Caco-2 (cell line): ENCODE data around the gene SOX18. TPM values are rescaled to one million over a fixed set of nuclear protein-coding genes. Genes with fewer than 3 reads are reported as not detected.

Source experiments
- BruUV-seq: library from RNA; stranded (reverse); fragments of 400-500 nt; replicated peaks from 2 replicates; lab custom pipeline; 2021; lab: Mats Ljungman, UMichigan
- CTCF ChIA-PET: fragments of 300-600 bp; sonication (Branson Sonifier 250); formaldehyde crosslinking; loops from one replicate; lab custom pipeline; 2022; ENCODE audit warnings: antibody characterized with exemption; lab: Charles Lee
- POLR2A ChIA-PET: fragments of 300-600 bp; sonication (Branson Sonifier 250); formaldehyde crosslinking; loops from one replicate; lab custom pipeline; 2022; ENCODE audit warnings: antibody characterized with exemption; lab: Charles Lee
- DNase-seq, 2 experiments: peaks; one replicate each; pipeline versions ENCODE4 v3.0.0 to v3.0.0-alpha.2; 2020 to 2022
- H3K27me3 ChIP-seq: replicated peaks from 2 replicates; pipeline ENCODE4 v1.6.0; 2011; ENCODE audit warnings: low read length; ENCODE audit not compliant: control insufficient read depth, insufficient read depth
- H3K36me3 ChIP-seq: 2 replicates; pipeline ENCODE4 v1.5.1; 2011; ENCODE audit warnings: low read length; ENCODE audit not compliant: control insufficient read depth, insufficient read depth
- H3K4me1 ChIP-seq: fragments of 250-450 bp; sonication (Bioruptor Pico); 2 replicates; pipeline ENCODE4 v1.5.1; 2020; ENCODE audit warnings: mild to moderate bottlenecking
- H3K4me3 ChIP-seq: 2 replicates; pipeline ENCODE4 v1.5.1; 2011; ENCODE audit warnings: low read depth, mild to moderate bottlenecking, control low read depth, low read length
- H3K9me3 ChIP-seq: fragments of 250-450 bp; sonication (Bioruptor Pico); 2 replicates; pipeline ENCODE4 v1.5.1; 2020; ENCODE audit warnings: mild to moderate bottlenecking, moderate library complexity
- H3K27ac Mint-ChIP-seq: one replicate; pipeline ENCODE4 v1.8.0; 2022; ENCODE audit warnings: mixed read lengths; ENCODE audit not compliant: unreplicated experiment
- H3K27me3 Mint-ChIP-seq: one replicate; pipeline ENCODE4 v1.8.0; 2022; ENCODE audit warnings: mixed read lengths; ENCODE audit not compliant: insufficient read depth, unreplicated experiment
- H3K36me3 Mint-ChIP-seq: one replicate; pipeline ENCODE4 v1.8.0; 2022; ENCODE audit warnings: mild to moderate bottlenecking, mixed read lengths; ENCODE audit not compliant: insufficient read depth, unreplicated experiment
- H3K4me1 Mint-ChIP-seq: one replicate; pipeline ENCODE4 v1.8.0; 2022; ENCODE audit warnings: low read depth, mixed read lengths; ENCODE audit not compliant: unreplicated experiment
- H3K4me3 Mint-ChIP-seq: one replicate; pipeline ENCODE4 v1.8.0; 2022; ENCODE audit warnings: mild to moderate bottlenecking, moderate library complexity, mixed read lengths; ENCODE audit not compliant: unreplicated experiment
- H3K9me3 Mint-ChIP-seq: one replicate; pipeline ENCODE4 v1.8.0; 2022; ENCODE audit warnings: mixed read lengths; ENCODE audit not compliant: unreplicated experiment
- intact Hi-C: fragments of 100-400 bp; cut with micrococcal nuclease; formaldehyde crosslinking; loops from one replicate; pipeline ENCODE4 v1.10.0; 2022; ENCODE audit not compliant: unreplicated experiment
- total RNA-seq: library from RNA; stranded (reverse); gene quantifications from 2 replicates; pipeline ENCODE4 v1.2.3, GENCODE V29; 2022
- TF ChIP-seq, protein P1 (sequence below), 2 experiments: fragments of 200-600 bp in 1 of 2; IDR thresholded peaks; 1 replicate in 1 of 2; 2 replicates in 1 of 2; pipeline versions ENCODE4 v1.5.1 to v1.8.0; 2011 to 2022; ENCODE audit warnings: antibody characterized with exemption in 1 of 2, control low read depth in 1 of 2, inconsistent platforms in 1 of 2, low read depth in 1 of 2, low read length in 1 of 2, mild to moderate bottlenecking in 1 of 2, moderate library complexity in 1 of 2; ENCODE audit not compliant: insufficient read depth in 1 of 2, severe bottlenecking in 1 of 2, unreplicated experiment in 1 of 2

SOX18 gene
- total RNA-seq, 1 experiment from 2014 or later, result 0.84 TPM

DNA sequence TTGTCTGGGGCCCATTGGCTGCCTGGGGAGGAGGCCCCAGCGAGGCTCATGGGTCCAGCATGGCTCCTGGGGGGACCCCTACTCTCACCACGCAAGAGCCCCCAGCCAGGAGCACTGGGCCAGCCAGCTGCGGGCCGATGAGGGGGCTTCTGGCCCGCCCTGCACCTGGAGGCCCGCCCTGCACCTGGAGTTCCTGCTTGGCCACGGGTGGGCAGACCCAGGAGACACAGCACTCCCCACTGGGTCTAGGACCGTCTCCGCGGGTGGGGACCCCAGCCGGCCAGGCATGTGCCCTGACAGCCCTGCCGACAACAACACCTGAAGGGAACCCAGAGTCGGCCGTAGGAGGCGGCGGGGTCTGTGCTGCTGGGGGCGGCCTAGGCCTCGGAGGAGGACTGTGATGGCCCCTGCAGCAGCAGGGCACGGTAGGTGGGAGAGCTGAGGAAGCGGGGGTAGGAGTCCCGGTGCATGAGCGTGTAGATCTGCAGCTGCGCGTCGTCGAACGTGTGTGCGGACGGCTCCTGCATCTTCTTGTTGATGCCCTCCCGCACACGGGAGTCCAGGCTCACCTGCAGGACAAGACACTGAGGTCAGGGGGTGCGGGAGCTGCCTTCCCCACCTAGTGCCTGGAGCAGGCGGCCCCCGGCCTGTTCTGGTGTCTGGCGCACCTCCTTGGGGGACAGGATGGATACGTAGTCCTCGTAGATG, 24.2 kb upstream of the SOX18 start:
- Mint-ChIP-seq H3K36me3 (peaks cover 17% of the 10 kb centered on the region), H3K9me3 (no peaks in the 10 kb centered on the region), H3K27ac (no peak overlapping the region), H3K4me3 (no peak overlapping the region), H3K4me1 (peaks cover 2% of the 10 kb centered on the region), H3K27me3 (no peaks in the 10 kb centered on the region)
- H3K36me3 ChIP-seq, result no peaks in the 10 kb centered on the region
- intact Hi-C loops, result no loop called here
- BruUV-seq, result no TSS peak
- H3K27me3 ChIP-seq, result no peaks in the 10 kb centered on the region
- H3K4me1 ChIP-seq, result peaks cover 7% of the 10 kb centered on the region
- ChIA-PET CTCF (interaction anchor here (1.9 kb wide), 1 partner anchor 11 kb away, joined by 7 read pairs; the partner anchor contains the start of gene TCEA2), POLR2A (interaction anchor here (1.5 kb wide), 1 partner anchor 11 kb away, joined by 4 read pairs; the partner anchor contains the start of gene TCEA2)
- H3K4me3 ChIP-seq, result no peak overlapping the region
- DNase-seq, result no peak
- TF ChIP-seq, protein P1, sequence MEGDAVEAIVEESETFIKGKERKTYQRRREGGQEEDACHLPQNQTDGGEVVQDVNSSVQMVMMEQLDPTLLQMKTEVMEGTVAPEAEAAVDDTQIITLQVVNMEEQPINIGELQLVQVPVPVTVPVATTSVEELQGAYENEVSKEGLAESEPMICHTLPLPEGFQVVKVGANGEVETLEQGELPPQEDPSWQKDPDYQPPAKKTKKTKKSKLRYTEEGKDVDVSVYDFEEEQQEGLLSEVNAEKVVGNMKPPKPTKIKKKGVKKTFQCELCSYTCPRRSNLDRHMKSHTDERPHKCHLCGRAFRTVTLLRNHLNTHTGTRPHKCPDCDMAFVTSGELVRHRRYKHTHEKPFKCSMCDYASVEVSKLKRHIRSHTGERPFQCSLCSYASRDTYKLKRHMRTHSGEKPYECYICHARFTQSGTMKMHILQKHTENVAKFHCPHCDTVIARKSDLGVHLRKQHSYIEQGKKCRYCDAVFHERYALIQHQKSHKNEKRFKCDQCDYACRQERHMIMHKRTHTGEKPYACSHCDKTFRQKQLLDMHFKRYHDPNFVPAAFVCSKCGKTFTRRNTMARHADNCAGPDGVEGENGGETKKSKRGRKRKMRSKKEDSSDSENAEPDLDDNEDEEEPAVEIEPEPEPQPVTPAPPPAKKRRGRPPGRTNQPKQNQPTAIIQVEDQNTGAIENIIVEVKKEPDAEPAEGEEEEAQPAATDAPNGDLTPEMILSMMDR (IDR thresholded peaks at IDR 0.05; ENCODE audit: insufficient read depth in 1 of 2, low read depth in 1 of 2, low read length in 1 of 2, severe bottlenecking in 1 of 2, unreplicated experiment in 1 of 2), result no peak
- no peaks in the 10 kb centered on the region for H3K9me3 ChIP-seq

DNA sequence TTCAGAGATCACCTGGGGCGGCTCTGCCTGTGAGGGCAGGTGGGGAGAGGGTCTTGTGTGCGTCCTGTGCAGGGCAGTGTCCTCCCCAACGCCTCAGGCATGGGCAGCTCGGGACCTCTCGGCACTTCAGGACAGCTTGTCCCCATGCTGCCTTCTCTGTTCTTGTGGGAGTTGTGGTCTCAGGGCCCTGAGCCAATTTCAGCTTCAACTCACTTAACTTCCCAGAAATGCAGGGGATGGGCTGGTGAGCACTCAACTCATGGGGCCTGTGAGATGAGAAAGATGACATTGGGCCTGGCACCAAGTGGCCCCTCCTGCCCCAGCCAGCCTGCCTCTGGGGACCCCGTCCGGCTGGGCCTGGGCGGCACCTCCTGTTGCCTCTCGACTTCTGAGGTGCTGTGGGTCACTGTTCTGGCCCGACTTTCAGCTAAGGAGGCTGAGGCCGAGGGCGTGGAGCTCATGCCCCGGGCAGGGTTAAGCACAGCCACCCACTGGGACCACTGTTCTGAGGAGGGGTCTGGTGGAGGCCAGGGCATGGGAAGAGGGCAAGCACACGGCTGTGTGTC, 23.1 kb upstream of the SOX18 start:
- no peaks in the 10 kb centered on the region for H3K36me3 ChIP-seq
- Mint-ChIP-seq H3K4me3 (no peak overlapping the region), H3K4me1 (no peaks in the 10 kb centered on the region), H3K36me3 (peaks cover 17% of the 10 kb centered on the region), H3K27ac (peak overlapping the region; percentile 5), H3K27me3 (no peaks in the 10 kb centered on the region), H3K9me3 (no peaks in the 10 kb centered on the region)
- ChIA-PET CTCF (interaction anchor here (1.8 to 1.9 kb wide), 2 partner anchors 10 to 34 kb away, joined by 5 to 7 read pairs; partner anchors contain the start of gene TCEA2), POLR2A (no interaction called here)
- H3K27me3 ChIP-seq, result no peaks in the 10 kb centered on the region
- intact Hi-C loops, result no loop called here
- H3K4me1 ChIP-seq, result no peaks in the 10 kb centered on the region
- no peak for DNase-seq
- H3K4me3 ChIP-seq, result no peak overlapping the region
- no peaks in the 10 kb centered on the region for H3K9me3 ChIP-seq
- TF ChIP-seq, protein P1 (IDR thresholded peaks at IDR 0.05; ENCODE audit: insufficient read depth in 1 of 2, low read depth in 1 of 2, low read length in 1 of 2, severe bottlenecking in 1 of 2, unreplicated experiment in 1 of 2), result no peak
- no TSS peak for BruUV-seq

DNA sequence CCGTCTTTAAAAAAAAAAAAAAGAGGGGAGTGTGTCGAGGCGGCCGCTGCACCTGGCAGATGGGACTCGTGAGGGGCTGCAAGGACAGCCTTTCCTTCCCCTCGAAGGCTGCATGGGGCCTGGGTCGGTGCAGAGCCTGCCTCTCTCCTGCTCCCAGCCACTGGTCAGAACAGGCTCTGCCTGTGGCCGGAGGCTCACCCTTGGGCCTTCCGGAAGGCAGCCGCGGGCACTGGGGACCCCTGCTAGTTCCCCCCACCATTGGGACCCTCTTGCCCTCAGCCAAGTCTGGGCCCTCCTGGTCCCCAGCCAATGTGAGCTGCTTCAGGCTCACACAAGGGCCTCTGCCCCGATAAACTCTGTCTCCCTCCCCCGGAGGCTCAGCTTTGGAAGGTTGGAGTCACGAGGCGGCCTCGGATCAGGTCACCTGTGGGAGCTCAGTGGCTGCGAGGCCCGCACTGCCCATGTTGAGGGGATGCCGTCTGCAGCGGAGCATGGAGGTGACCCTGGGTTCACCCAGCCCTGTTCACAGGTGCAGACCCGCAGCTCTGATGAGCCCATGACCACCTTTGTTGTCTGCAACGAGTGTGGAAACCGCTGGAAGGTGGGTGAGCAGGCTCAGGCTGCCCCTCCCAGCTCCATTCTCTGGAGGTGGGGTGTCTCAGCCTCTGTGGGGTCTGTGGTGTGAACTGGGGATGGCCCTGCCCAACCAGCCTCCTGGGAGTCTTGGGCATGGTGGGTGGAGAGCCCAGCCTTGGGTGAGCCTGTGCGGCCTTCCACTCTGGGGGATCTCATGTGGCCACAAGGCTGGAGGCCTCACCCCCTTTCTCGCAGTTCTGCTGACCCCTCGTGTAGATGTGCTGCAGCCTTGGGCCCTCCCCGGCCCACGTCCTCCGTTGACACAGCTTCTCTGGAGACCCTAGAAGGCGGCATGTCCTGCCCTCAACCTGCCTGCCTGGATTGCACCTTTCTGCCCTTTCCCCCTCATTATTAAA, 22.2 kb upstream of the SOX18 start:
- Mint-ChIP-seq H3K9me3 (no peaks in the 10 kb centered on the region), H3K27ac (peak overlapping the region; percentile 5), H3K4me3 (no peak overlapping the region), H3K27me3 (no peaks in the 10 kb centered on the region), H3K36me3 (peaks cover 17% of the 10 kb centered on the region), H3K4me1 (no peaks in the 10 kb centered on the region)
- Histone ChIP-seq H3K27me3 (no peaks in the 10 kb centered on the region), H3K9me3 (no peaks in the 10 kb centered on the region), H3K36me3 (no peaks in the 10 kb centered on the region), H3K4me3 (no peak overlapping the region), H3K4me1 (no peaks in the 10 kb centered on the region)
- no TSS peak for BruUV-seq
- intact Hi-C loops, result no loop called here
- ChIA-PET POLR2A (interaction anchor here (0.6 kb wide), 1 partner anchor 429 kb away, joined by 11 read pairs; no protein-coding TSS in a partner anchor), CTCF (interaction anchor here (0.8 to 1.8 kb wide), 3 partner anchors 9 to 33 kb away, joined by 3 to 5 read pairs (median 4); partner anchors contain the start of gene TCEA2)
- DNase-seq, result no peak
- TF ChIP-seq, protein P1 (IDR thresholded peaks at IDR 0.05; ENCODE audit: insufficient read depth in 1 of 2, low read depth in 1 of 2, low read length in 1 of 2, severe bottlenecking in 1 of 2, unreplicated experiment in 1 of 2), result no peak
